Osteoblast (primary cell): ENCODE measurements around the gene NIP7. TPM values are rescaled to one million over a fixed set of nuclear protein-coding genes. Genes with fewer than 3 reads are reported as not detected.

Experiments used
- DNase-seq: peaks from one replicate; pipeline ENCODE4 v3.0.0; 2011; ENCODE audit warnings: low spot score, mixed read lengths; ENCODE audit not compliant: insufficient read length; ENCODE audit errors: missing footprints
- H2AFZ ChIP-seq: 2 replicates; pipeline ENCODE4 v1.6.0; 2011; ENCODE audit warnings: mild to moderate bottlenecking, low read length
- H3K27ac ChIP-seq: 2 replicates; pipeline ENCODE4 v1.5.1; 2011; ENCODE audit warnings: mild to moderate bottlenecking, low read depth, low read length, moderate library complexity
- H3K27me3 ChIP-seq: 2 replicates; pipeline ENCODE4 v1.6.0; 2012; ENCODE audit warnings: mild to moderate bottlenecking, control low read depth, inconsistent platforms, low read length, moderate library complexity; ENCODE audit not compliant: insufficient read depth
- H3K36me3 ChIP-seq: 2 replicates; pipeline ENCODE4 v1.5.1; 2011; ENCODE audit warnings: mild to moderate bottlenecking, low read length, control low read depth, moderate library complexity; ENCODE audit not compliant: insufficient read depth
- H3K4me1 ChIP-seq: 2 replicates; pipeline ENCODE4 v1.5.1; 2011; ENCODE audit warnings: mild to moderate bottlenecking, low read length, control low read depth, moderate library complexity; ENCODE audit not compliant: insufficient read depth
- H3K4me2 ChIP-seq: 2 replicates; pipeline ENCODE4 v1.6.0; 2011; ENCODE audit warnings: mild to moderate bottlenecking, low read length; ENCODE audit not compliant: insufficient read depth
- H3K4me3 ChIP-seq: fragments of 200-600 bp; sonication (generic); 3 replicates; pipeline ENCODE4 v1.5.1; 2012; ENCODE audit warnings: mild to moderate bottlenecking, low read length, inconsistent platforms; ENCODE audit not compliant: insufficient read depth
- H3K79me2 ChIP-seq: 2 replicates; pipeline ENCODE4 v1.6.0; 2012; ENCODE audit warnings: mild to moderate bottlenecking, low read length, control low read depth, inconsistent platforms; ENCODE audit not compliant: insufficient read depth
- H3K9me3 ChIP-seq: 2 replicates; pipeline ENCODE4 v1.5.1; 2011; ENCODE audit warnings: low read depth, low read length, control low read depth
- H4K20me1 ChIP-seq: 2 replicates; pipeline ENCODE4 v1.6.0; 2012; ENCODE audit warnings: mild to moderate bottlenecking, low read length, control low read depth; ENCODE audit not compliant: insufficient read depth
- CTCF ChIP-seq: IDR thresholded peaks from 2 replicates; pipeline ENCODE4 v1.5.1; 2011; ENCODE audit warnings: mild to moderate bottlenecking, low read depth, low read length, moderate library complexity; ENCODE audit errors: extremely low read depth
- total RNA-seq: library from RNA; depleted of rRNA; stranded (reverse); fragments of >200 nt; gene quantifications from 2 replicates; pipeline ENCODE4 v1.2.3, GENCODE V29; 2012

NIP7 gene
- total RNA-seq, 1 donor = 22.8 TPM

DNA sequence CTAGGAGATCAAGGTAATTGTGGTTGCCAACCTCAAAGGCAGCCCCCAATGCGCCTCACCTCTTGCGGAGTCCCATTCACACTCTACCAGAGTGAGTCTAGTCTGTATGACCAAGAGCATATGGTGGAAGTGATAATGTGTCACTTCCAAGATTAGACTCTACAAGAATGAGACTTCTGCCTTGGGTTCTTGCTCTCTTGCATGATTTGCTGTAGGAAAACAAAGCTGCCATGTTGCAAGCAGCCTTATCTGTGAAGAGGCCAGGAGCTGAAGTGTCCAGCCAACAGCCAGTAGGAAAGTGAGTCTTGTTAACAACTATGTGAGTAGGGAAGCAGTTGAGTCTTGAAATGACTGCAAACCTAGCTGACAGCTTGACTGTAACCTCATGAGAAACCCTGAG, 42.8 kb downstream of the NIP7 start:
- Histone ChIP-seq H3K27ac (no peak overlapping the region), H3K36me3 (peaks cover 54% of the 10 kb centered on the region), H3K4me3 (no peak overlapping the region), H3K4me2 (no peak overlapping the region), H3K4me1 (peaks cover 21% of the 10 kb centered on the region), H3K27me3 (no peaks in the 10 kb centered on the region), H3K9me3 (no peaks in the 10 kb centered on the region), H4K20me1 (peaks cover 6% of the 10 kb centered on the region), H3K79me2 (peaks cover 48% of the 10 kb centered on the region), H2AFZ (no peak overlapping the region)
- DNase-seq = no peak
- TF ChIP-seq CTCF = no peak

DNA sequence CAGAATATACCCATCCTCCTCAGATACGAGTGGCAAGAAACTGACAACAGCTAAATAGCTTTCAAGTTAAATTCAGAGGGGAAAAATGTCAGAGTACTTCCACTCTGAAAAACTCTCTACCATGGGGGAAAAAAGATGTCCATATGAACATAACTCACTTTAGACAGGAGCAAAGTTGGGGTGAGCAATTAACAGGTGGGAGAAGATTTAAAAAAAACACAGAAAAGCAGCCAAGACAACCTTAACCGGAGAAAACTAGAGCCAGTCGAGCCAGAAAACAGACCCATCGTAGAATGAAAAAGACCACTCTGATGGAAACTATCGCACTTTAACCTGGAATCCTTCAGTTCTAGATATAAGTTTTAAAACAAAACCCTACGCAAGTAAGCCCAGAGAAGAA, 45.4 kb downstream of the NIP7 start:
- Histone ChIP-seq H2AFZ (peak overlapping the region; percentile 71), H3K79me2 (peaks cover 48% of the 10 kb centered on the region)

DNA sequence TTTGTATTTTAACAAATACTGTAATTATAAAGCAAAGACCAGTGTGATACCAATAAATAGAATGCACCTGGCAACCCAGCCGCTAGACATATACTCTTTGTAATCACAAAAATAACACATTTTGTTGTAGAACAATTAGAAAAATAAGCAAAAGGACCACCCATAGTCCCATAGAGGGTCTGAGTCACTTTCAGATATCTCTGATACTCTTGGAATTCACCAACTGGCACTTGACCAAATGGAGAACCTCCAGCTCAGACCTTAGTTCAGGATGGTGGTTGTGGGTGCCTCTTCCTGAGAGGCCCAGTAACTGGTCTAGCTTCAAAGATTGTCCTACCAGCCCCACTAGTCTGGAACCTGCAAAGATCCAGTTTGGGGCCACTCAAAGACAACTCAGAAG, 47.0 kb downstream of the NIP7 start:
- peak; percentile 47 for DNase-seq
- peak overlapping the region; percentile 80 for H3K4me2 ChIP-seq

More for the DNA sequence above, 45.4 kb downstream of the NIP7 start:
- Histone ChIP-seq H3K4me1 (peaks cover 18% of the 10 kb centered on the region), H3K4me2 (peak overlapping the region; percentile 88), H4K20me1 (peaks cover 6% of the 10 kb centered on the region), H3K36me3 (peaks cover 35% of the 10 kb centered on the region), H3K4me3 (peak overlapping the region; percentile 86), H3K27me3 (no peaks in the 10 kb centered on the region), H3K9me3 (no peaks in the 10 kb centered on the region), H3K27ac (peak overlapping the region; percentile 88)
- TF ChIP-seq CTCF = no peak
- DNase-seq = no peak

More for the DNA sequence above, 47.0 kb downstream of the NIP7 start:
- peaks cover 21% of the 10 kb centered on the region for H3K36me3 ChIP-seq
- H3K79me2 ChIP-seq = peaks cover 41% of the 10 kb centered on the region
- H2AFZ ChIP-seq = peak overlapping the region; percentile 57
- H3K4me1 ChIP-seq = peaks cover 18% of the 10 kb centered on the region
- H3K27ac ChIP-seq = no peak overlapping the region
- H4K20me1 ChIP-seq = peaks cover 3% of the 10 kb centered on the region
- no peaks in the 10 kb centered on the region for H3K27me3 ChIP-seq
- H3K4me3 ChIP-seq = peak overlapping the region; percentile 86
- no peaks in the 10 kb centered on the region for H3K9me3 ChIP-seq
- no peak for TF ChIP-seq CTCF

Other genes starting within 250 kb of the NIP7 start
- gene HAS3, start 234.1 kb upstream of the NIP7 start, total RNA-seq = 1.4 and 1.5 TPM in 2 replicates
- 48.0 and 52.1 TPM in 2 replicates for gene CHTF8, start 207.2 kb upstream of the NIP7 start, total RNA-seq
- 17.4 and 18.0 TPM in 2 replicates for gene UTP4, start 207.1 kb upstream of the NIP7 start, total RNA-seq
- gene SNTB2, start 152.6 kb upstream of the NIP7 start, total RNA-seq = 35.5 and 38.6 TPM in 2 replicates
- 31.8 and 32.6 TPM in 2 replicates for gene VPS4A, start 28.4 kb upstream of the NIP7 start, total RNA-seq
- gene PDF, start 9.2 kb upstream of the NIP7 start, total RNA-seq = 11.2 and 13.0 TPM in 2 replicates
- 34.0 and 38.6 TPM in 2 replicates for gene COG8, start 208 bp upstream of the NIP7 start, total RNA-seq
- 0.29 and 0.72 TPM in 2 replicates for gene TMED6, start 12.0 kb downstream of the NIP7 start, total RNA-seq
- gene TERF2, start 46.2 kb downstream of the NIP7 start, total RNA-seq = 9.8 and 10.3 TPM in 2 replicates
- 67.7 and 84.0 TPM in 2 replicates for gene CYB5B, start 84.8 kb downstream of the NIP7 start, total RNA-seq
- 29.3 and 41.8 TPM in 2 replicates for gene NFAT5, start 226.2 kb downstream of the NIP7 start, total RNA-seq